BE2C (cell line): Measurements from ENCODE around the gene PIGX.
A peak's percentile ranks its signal among the peaks of the same experiment; 100 is the strongest.
"Not testable (repeated sequence)": the region's sequence is repeated elsewhere in the genome, so short reads cannot be mapped to it uniquely, and the experiment has no call there.

Experiments
- DNase-seq: peaks from one replicate; pipeline ENCODE4 v3.0.0-alpha.2; 2020
- H3K27me3 ChIP-seq: fragments of 250-450 bp; sonication (Bioruptor Pico); 2 replicates; pipeline ENCODE4 v1.5.1; 2020; ENCODE audit warnings: mild to moderate bottlenecking
- H3K36me3 ChIP-seq: fragments of 250-450 bp; sonication (Bioruptor Pico); 2 replicates; pipeline ENCODE4 v1.5.1; 2020; ENCODE audit warnings: mild to moderate bottlenecking
- H3K4me1 ChIP-seq: fragments of 250-450 bp; sonication (Bioruptor Pico); 2 replicates; pipeline ENCODE4 v1.5.1; 2020
- H3K4me3 ChIP-seq: 2 replicates; pipeline ENCODE4 v1.5.1; 2011; ENCODE audit warnings: low read depth, low read length
- H3K9me3 ChIP-seq: fragments of 250-450 bp; sonication (Bioruptor Pico); 2 replicates; pipeline ENCODE4 v1.5.1; 2020
- CTCF ChIP-seq: IDR thresholded peaks from 2 replicates; pipeline ENCODE4 v1.5.1; 2012; ENCODE audit warnings: mild to moderate bottlenecking, low read depth, low read length

Gene PIGX

GRCh38 chr3:196737655-196738054 lies 25.5 kb downstream of the PIGX start:
- DNase-seq, result no peak
- no peak for TF ChIP-seq CTCF

GRCh38 chr3:196739671-196740480 lies 27.7 kb downstream of the PIGX start, which contains the start of gene PAK2:
Gene PAK2, plus strand, starts transcription at chr3:196739857. Its CDS starts 42,790 bp downstream, at chr3:196782647.
- peak; percentile 93 for DNase-seq
- Histone ChIP-seq H3K9me3 (no peaks in the 10 kb centered on the region), H3K36me3 (no peaks in the 10 kb centered on the region), H3K4me1 (no peaks in the 10 kb centered on the region), H3K4me3 (peak within 1 kb of the TSS; percentile 99), H3K27me3 (no peaks in the 10 kb centered on the region)
- TF ChIP-seq CTCF, result no peak

More at GRCh38 chr3:196737655-196738054, 25.5 kb downstream of the PIGX start:
- Histone ChIP-seq H3K27me3 (no peaks in the 10 kb centered on the region), H3K4me1 (no peaks in the 10 kb centered on the region), H3K36me3 (no peaks in the 10 kb centered on the region; the same call in 1 of the 2 replicates), H3K9me3 (no peaks in the 10 kb centered on the region), H3K4me3 (no peak overlapping the region)

GRCh38 chr3:196740481-196741248 lies 28.5 kb downstream of the PIGX start:
- Histone ChIP-seq H3K9me3 (no peaks in the 10 kb centered on the region), H3K4me3 (peak overlapping the region; percentile 99), H3K36me3 (no peaks in the 10 kb centered on the region), H3K27me3 (no peaks in the 10 kb centered on the region), H3K4me1 (no peaks in the 10 kb centered on the region)
- peak; percentile 22 for DNase-seq
- no peak for TF ChIP-seq CTCF

GRCh38 chr3:196741249-196741889 lies 29.2 kb downstream of the PIGX start:
- Histone ChIP-seq H3K9me3 (no peaks in the 10 kb centered on the region), H3K4me3 (peak overlapping the region; percentile 99), H3K36me3 (peaks cover 5% of the 10 kb centered on the region; the same call in 1 of the 2 replicates), H3K27me3 (no peaks in the 10 kb centered on the region), H3K4me1 (no peaks in the 10 kb centered on the region)
- no peak for DNase-seq
- no peak for TF ChIP-seq CTCF

- peaks cover 11% of the 10 kb centered on the region; the same call in 1 of the 2 replicates for H3K36me3 ChIP-seq
- H3K4me1 ChIP-seq, result not testable (repeated sequence)
These were observed 31.4 kb downstream of the PIGX start for GRCh38 chr3:196743569-196743968.

GRCh38 chr3:196749125-196749524 lies 36.9 kb downstream of the PIGX start:
- H3K4me3 ChIP-seq, result no peak overlapping the region
- TF ChIP-seq CTCF, result no peak

More at GRCh38 chr3:196743569-196743968, 31.4 kb downstream of the PIGX start:
- H3K4me3 ChIP-seq, DNase-seq, H3K27me3 ChIP-seq, H3K9me3 ChIP-seq: not testable (repeated sequence)

More at GRCh38 chr3:196749125-196749524, 36.9 kb downstream of the PIGX start:
- no peak for DNase-seq
- peaks cover 27% of the 10 kb centered on the region for H3K36me3 ChIP-seq
- H3K27me3 ChIP-seq, result no peaks in the 10 kb centered on the region
- H3K9me3 ChIP-seq, result no peaks in the 10 kb centered on the region
- H3K4me1 ChIP-seq, result peaks cover 4% of the 10 kb centered on the region
